ENCODE results near the gene DUSP15.
"Not testable (repeated sequence)": the region's sequence is repeated elsewhere in the genome, so short reads cannot be mapped to it uniquely, and the experiment has no call there.

Gene DUSP15

GRCh38 chr20:31837896-31838397, 32.4 kb downstream of the DUSP15 start:
- peak; percentile 88 for DNase-seq

GRCh38 chr20:31836853-31837608, 33.3 kb downstream of the DUSP15 start:
- peak; percentile 54 for DNase-seq

- peak; percentile 96 for DNase-seq
Observed at GRCh38 chr20:31835977-31836852, 34.1 kb downstream of the DUSP15 start.

GRCh38 chr20:31835554-31835953, 34.8 kb downstream of the DUSP15 start:
- DNase-seq: no peak

GRCh38 chr20:31833931-31834521, 36.3 kb downstream of the DUSP15 start:
- no peak for DNase-seq

GRCh38 chr20:31833130-31833930, 37.0 kb downstream of the DUSP15 start:
- peak; percentile 54 for DNase-seq

GRCh38 chr20:31831771-31832306, 38.5 kb downstream of the DUSP15 start:
- DNase-seq: no peak

GRCh38 chr20:31831211-31831610, 39.1 kb downstream of the DUSP15 start:
- no peak for DNase-seq

GRCh38 chr20:31830406-31830981, 39.8 kb downstream of the DUSP15 start:
- no peak for DNase-seq

GRCh38 chr20:31829731-31830130, 40.6 kb downstream of the DUSP15 start:
- DNase-seq: no peak

GRCh38 chr20:31828016-31828415, 42.3 kb downstream of the DUSP15 start:
- DNase-seq: not testable (repeated sequence)

GRCh38 chr20:31827059-31827458, 43.3 kb downstream of the DUSP15 start:
- DNase-seq: no peak

- DNase-seq: no peak
Observed at GRCh38 chr20:31826074-31826473, 44.3 kb downstream of the DUSP15 start.

- DNase-seq: no peak
Observed at GRCh38 chr20:31824554-31825313, 45.6 kb downstream of the DUSP15 start.

- no peak for DNase-seq
Observed at GRCh38 chr20:31824125-31824485, 46.2 kb downstream of the DUSP15 start.

- DNase-seq: no peak
Observed at GRCh38 chr20:31823360-31824124, 46.8 kb downstream of the DUSP15 start.

- DNase-seq: peak; percentile 67
Observed at GRCh38 chr20:31822421-31823330, 47.7 kb downstream of the DUSP15 start.

- DNase-seq: no peak
Observed at GRCh38 chr20:31821427-31821826, 48.9 kb downstream of the DUSP15 start.

GRCh38 chr20:31820228-31820627, 50.1 kb downstream of the DUSP15 start:
- no peak for DNase-seq

Measured in EL (cell line).